Thyroid gland (tissue), 4 donors: Measurements from ENCODE around the gene SPAG17. TPM values are rescaled to one million over a fixed set of nuclear protein-coding genes. Genes with fewer than 3 reads are reported as not detected.

Experiments
- DNase-seq, 2 donors: peaks; one replicate each; pipeline ENCODE4 v3.0.0-alpha.2; 2019
- H3K27ac ChIP-seq, 3 donors: fragments of 200-600 bp; sonication (generic); 1 replicate in 2 of 3; 2 replicates in 1 of 3; pipeline ENCODE4 v1.5.1; 2016 to 2019; ENCODE audit warnings: mild to moderate bottlenecking in 1 of 3, moderate library complexity in 1 of 3
- H3K27me3 ChIP-seq: fragments of 200-600 bp; sonication (generic); one replicate; pipeline ENCODE4 v1.5.1; 2019
- H3K36me3 ChIP-seq, 2 donors: fragments of 200-600 bp; sonication (generic); one replicate each; pipeline ENCODE4 v1.5.1; 2016 to 2019
- H3K4me1 ChIP-seq, 2 donors: fragments of 200-600 bp; sonication (generic); one replicate each; pipeline ENCODE4 v1.5.1; 2017 to 2019
- H3K4me3 ChIP-seq, 3 donors: fragments of 200-600 bp; sonication (generic); replicated peaks in 1 of 3; 1 replicate in 2 of 3; 2 replicates in 1 of 3; pipeline ENCODE4 v1.5.1; 2016; ENCODE audit warnings: mild to moderate bottlenecking in 1 of 3
- H3K9me3 ChIP-seq: fragments of 200-600 bp; sonication (generic); one replicate; pipeline ENCODE4 v1.5.1; 2017
- CTCF ChIP-seq, 6 experiments: fragments of 200-600 bp in 3 of 6; fragments of 450-650 bp in 3 of 6; sonication (generic) in 3 of 6; IDR thresholded peaks; one replicate each; pipeline ENCODE4 v1.5.1; 2016 to 2019; ENCODE audit warnings: antibody characterized with exemption in 6 of 6, mild to moderate bottlenecking in 2 of 6, inconsistent platforms in 1 of 6, moderate library complexity in 1 of 6
- POLR2A ChIP-seq, 2 donors: fragments of 450-650 bp; IDR thresholded peaks; one replicate each; pipeline ENCODE4 v1.6.1; 2017; ENCODE audit warnings: antibody characterized with exemption in 2 of 2, mild to moderate bottlenecking in 2 of 2, moderate library complexity in 1 of 2
- WGBS, 2 donors: methylation state at CpG; one replicate each; pipeline ENCODE4 v1.1.5; 2017; 5-methylcytosine and 5-hydroxymethylcytosine counted together
- intact Hi-C: fragments of 100-400 bp; cut with DNase I; formaldehyde crosslinking; loops from one replicate; pipeline ENCODE4 v1.15.1; 2023
- total RNA-seq, 4 donors: library from RNA; depleted of rRNA; stranded (reverse); fragments of >200 nt; gene quantifications; one replicate each; pipeline ENCODE4 v1.2.3, GENCODE V29; 2016

SPAG17 gene
- total RNA-seq, 4 donors from 2014 or later = 0.81 to 14.6 (median 8.5) TPM

- H3K36me3 ChIP-seq = no peaks in the 10 kb centered on the region
- intact Hi-C loops = no loop called here
- H3K27me3 ChIP-seq = no peaks in the 10 kb centered on the region
- H3K9me3 ChIP-seq = no peaks in the 10 kb centered on the region
- H3K27ac ChIP-seq = no peak overlapping the region
- no peak overlapping the region for H3K4me3 ChIP-seq
- TF ChIP-seq POLR2A (IDR thresholded peaks at IDR 0.05) (no peak), CTCF (IDR thresholded peaks at IDR 0.05) (no peak)
- WGBS, 2 donors = 78 to 88% methylated on average over 2 of the region's 2 CpGs
- DNase-seq = no peak
- H3K4me1 ChIP-seq = peaks cover 9 to 11% of the 10 kb centered on the region in 2 donors
Measured at GRCh38 chr1:118118873-118119463, 66.1 kb downstream of the SPAG17 start.

GRCh38 chr1:118118469-118118868, 66.6 kb downstream of the SPAG17 start:
- 18 to 21% methylated on average over 5 of the region's 5 CpGs for WGBS, 2 donors
- intact Hi-C loops = no loop called here
- peak; percentile 26 to 49 for DNase-seq
- no peaks in the 10 kb centered on the region for H3K9me3 ChIP-seq
- no peaks in the 10 kb centered on the region for H3K27me3 ChIP-seq
- peak overlapping the region in 1 of 3 donors; percentile 47 for H3K27ac ChIP-seq
- no peaks in the 10 kb centered on the region for H3K36me3 ChIP-seq
- H3K4me3 ChIP-seq = no peak overlapping the region
- TF ChIP-seq CTCF (IDR thresholded peaks at IDR 0.05) (no peak), POLR2A (IDR thresholded peaks at IDR 0.05) (no peak)
- peaks cover 9 to 11% of the 10 kb centered on the region in 2 donors for H3K4me1 ChIP-seq

GRCh38 chr1:118117521-118117920, 67.5 kb downstream of the SPAG17 start:
- no peaks in the 10 kb centered on the region for H3K27me3 ChIP-seq
- DNase-seq = no peak
- 94 to 99% methylated on average over 4 of the region's 4 CpGs for WGBS, 2 donors
- intact Hi-C loops = no loop called here
- H3K9me3 ChIP-seq = no peaks in the 10 kb centered on the region
- no peak for TF ChIP-seq POLR2A (IDR thresholded peaks at IDR 0.05)
- H3K36me3 ChIP-seq = no peaks in the 10 kb centered on the region
- H3K4me1 ChIP-seq = peaks cover 9 to 11% of the 10 kb centered on the region in 2 donors
- H3K4me3 ChIP-seq = no peak overlapping the region
- no peak overlapping the region for H3K27ac ChIP-seq

GRCh38 chr1:118116909-118117308, 68.1 kb downstream of the SPAG17 start:
- H3K27ac ChIP-seq = no peak overlapping the region
- H3K4me3 ChIP-seq = no peak overlapping the region
- intact Hi-C loops = no loop called here
- WGBS, 2 donors = 72% methylated on average over 4 of the region's 4 CpGs
- TF ChIP-seq CTCF (IDR thresholded peaks at IDR 0.05) = no peak
- no peak for TF ChIP-seq POLR2A (IDR thresholded peaks at IDR 0.05)
- DNase-seq = no peak
- H3K36me3 ChIP-seq = no peaks in the 10 kb centered on the region
- peaks cover 9 to 11% of the 10 kb centered on the region in 2 donors for H3K4me1 ChIP-seq
- no peaks in the 10 kb centered on the region for H3K27me3 ChIP-seq
- H3K9me3 ChIP-seq = no peaks in the 10 kb centered on the region

GRCh38 chr1:118116401-118116800, 68.6 kb downstream of the SPAG17 start:
- TF ChIP-seq CTCF (IDR thresholded peaks at IDR 0.05) = no peak
- no peaks in the 10 kb centered on the region for H3K36me3 ChIP-seq
- 79 to 85% methylated on average over 5 of the region's 5 CpGs for WGBS, 2 donors

More at GRCh38 chr1:118116401-118116800, 68.6 kb downstream of the SPAG17 start:
- intact Hi-C loops = no loop called here
- Histone ChIP-seq H3K4me3 (no peak overlapping the region), H3K27me3 (no peaks in the 10 kb centered on the region), H3K4me1 (peaks cover 9 to 16% of the 10 kb centered on the region in 2 donors), H3K27ac (no peak overlapping the region), H3K9me3 (no peaks in the 10 kb centered on the region)
- DNase-seq = no peak
